ENCODE measurements around the gene ACTN4. TPM values are rescaled to one million over a fixed set of nuclear protein-coding genes. Genes with fewer than 3 reads are reported as not detected.

The ACTN4 gene
- total RNA-seq, 1 experiment from 2014 or later, result 3,297 TPM

GRCh38 chr19:38720559-38721236 lies 73.2 kb downstream of the ACTN4 start:
- no peaks in the 10 kb centered on the region for H3K27me3 ChIP-seq (ENCODE audit: control insufficient read depth, insufficient read depth, low read length)
- H3K4me1 ChIP-seq (ENCODE audit: control insufficient read depth, insufficient read depth, low read length), result peaks cover 76% of the 10 kb centered on the region
- ChIA-PET POLR2A (interaction anchor here (0.9 to 1.0 kb wide), 2 partner anchors 129 to 210 kb away, joined by 3 read pairs; partner anchors contain the start of genes MRPS12 and SARS2), CTCF (interaction anchor here (0.6 to 1.1 kb wide), 2 partner anchors 153 to 225 kb away, joined by 3 to 4 read pairs; no protein-coding TSS in a partner anchor)
- in situ Hi-C loops (cut with HindIII; ENCODE audit: low pct_unique_long_range_greater_than_20kb, low sequenced_read_pairs), result no loop called here
- intact Hi-C loops (cut with micrococcal nuclease; ENCODE audit: unreplicated experiment), result no loop called here
- H3K27ac ChIP-seq (ENCODE audit: low read length), result peak overlapping the region; percentile 74
- H3K36me3 ChIP-seq (ENCODE audit: control insufficient read depth, insufficient read depth, low read length), result peaks cover 78% of the 10 kb centered on the region
- ATAC-seq (no peak), DNase-seq (ENCODE audit: low read depth, low spot score) (no peak)
- H3K4me3 ChIP-seq (ENCODE audit: low read depth in 2 of 2, low read length in 2 of 2), result no peak overlapping the region
- no peaks in the 10 kb centered on the region for H3K9me3 ChIP-seq (ENCODE audit: control insufficient read depth, insufficient read depth, low read depth, low read length)
- TF ChIP-seq SIN3A (IDR thresholded peaks at IDR 0.05; ENCODE audit: borderline replicate concordance, insufficient read depth, low read depth, low read length), result no peak
- peak; percentile 28; the same call in 1 of the 2 replicates for TF ChIP-seq POLR2AphosphoS5 (IDR thresholded peaks at IDR 0.05; ENCODE audit: low read depth, low read length)
- BruUV-seq (replicated peaks), result no TSS peak

DNA sequence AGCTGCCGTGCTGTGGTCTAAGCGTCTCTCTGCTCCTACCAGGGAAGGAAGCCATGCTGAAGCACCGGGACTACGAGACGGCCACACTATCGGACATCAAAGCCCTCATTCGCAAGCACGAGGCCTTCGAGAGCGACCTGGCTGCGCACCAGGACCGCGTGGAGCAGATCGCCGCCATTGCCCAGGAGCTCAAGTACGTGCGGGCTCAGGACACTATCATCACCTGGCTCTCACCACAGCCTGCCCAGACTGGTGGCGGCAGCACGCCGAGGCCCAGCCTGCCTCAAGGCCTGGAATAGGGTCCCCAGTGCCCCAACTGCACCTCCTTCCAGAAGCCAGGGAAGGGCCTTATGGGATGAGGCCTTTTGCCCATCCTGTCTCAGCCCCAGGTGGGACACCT lies 74.0 kb downstream of the ACTN4 start:
- TF ChIP-seq POLR2AphosphoS5 (IDR thresholded peaks at IDR 0.05; ENCODE audit: low read depth, low read length) (peak; percentile 58; the same call in 1 of the 2 replicates), TCF7L2 (IDR thresholded peaks at IDR 0.05; ENCODE audit: low read depth, low read length) (peak; percentile 54), SIN3A (IDR thresholded peaks at IDR 0.05; ENCODE audit: borderline replicate concordance, insufficient read depth, low read depth, low read length) (no peak)
- DNase-seq (ENCODE audit: low read depth, low spot score) (no peak), ATAC-seq (no peak)
- no peaks in the 10 kb centered on the region for H3K9me3 ChIP-seq (ENCODE audit: control insufficient read depth, insufficient read depth, low read depth, low read length)
- intact Hi-C loops (cut with micrococcal nuclease; ENCODE audit: unreplicated experiment), result no loop called here
- H3K4me3 ChIP-seq (ENCODE audit: low read depth in 2 of 2, low read length in 2 of 2), result no peak overlapping the region
- H3K27ac ChIP-seq (ENCODE audit: low read length), result peak overlapping the region; percentile 74
- H3K27me3 ChIP-seq (ENCODE audit: control insufficient read depth, insufficient read depth, low read length), result no peaks in the 10 kb centered on the region
- CTCF ChIA-PET, result interaction anchor here (1.1 kb wide), 1 partner anchor 152 kb away, joined by 4 read pairs; no protein-coding TSS in a partner anchor
- BruUV-seq (replicated peaks), result no TSS peak
- peaks cover 81% of the 10 kb centered on the region for H3K36me3 ChIP-seq (ENCODE audit: control insufficient read depth, insufficient read depth, low read length)
- peaks cover 83% of the 10 kb centered on the region for H3K4me1 ChIP-seq (ENCODE audit: control insufficient read depth, insufficient read depth, low read length)
- in situ Hi-C loops (cut with HindIII; ENCODE audit: low pct_unique_long_range_greater_than_20kb, low sequenced_read_pairs), result no loop called here
- POLR2A ChIA-PET, result interaction anchor here (0.5 kb wide), 1 partner anchor 374 kb away, joined by 7 read pairs; no protein-coding TSS in a partner anchor

DNA sequence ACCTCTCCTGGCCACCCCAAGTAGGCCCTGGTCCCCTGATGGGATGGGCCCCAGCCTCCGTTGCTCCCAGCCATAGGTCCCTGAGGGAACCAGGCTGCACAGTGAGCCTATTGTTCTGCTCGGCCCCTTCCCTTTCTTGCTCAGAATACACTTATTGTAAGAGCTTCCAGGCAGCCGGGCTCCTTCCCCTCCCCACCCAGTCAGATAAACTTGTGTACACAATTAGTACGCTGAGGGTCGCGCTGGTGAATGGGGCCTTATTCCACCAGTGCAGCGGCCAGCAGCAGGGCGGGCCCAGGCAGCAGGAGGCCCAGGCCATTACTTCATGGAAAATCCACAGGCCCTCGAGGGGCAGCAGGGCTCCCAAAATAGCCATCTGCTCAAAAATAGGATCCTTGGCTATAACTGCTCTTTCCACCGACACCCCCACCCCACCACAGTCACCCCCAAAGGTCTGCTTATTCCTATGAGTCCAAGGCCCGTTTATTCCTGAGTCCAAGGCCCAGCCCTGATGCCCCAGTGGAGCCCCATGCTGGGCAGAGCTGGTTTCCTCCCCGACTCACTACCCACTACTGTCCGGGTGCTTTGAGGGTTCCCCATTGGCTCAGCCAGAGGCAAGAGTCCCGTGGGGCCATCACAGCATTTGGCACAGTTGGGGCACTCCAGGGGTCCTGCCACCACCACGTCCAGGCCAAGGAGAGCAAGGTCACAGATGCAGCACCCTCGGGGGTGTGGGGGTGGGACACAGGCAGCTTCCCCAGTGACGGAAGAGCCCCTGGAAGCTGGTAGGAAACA lies 74.7 kb downstream of the ACTN4 start:
- no TSS peak for BruUV-seq (replicated peaks)
- POLR2A ChIA-PET, result interaction anchor here (0.5 to 1.2 kb wide), 4 partner anchors 11 to 1288 kb away, joined by 3 to 7 read pairs (median 4); no protein-coding TSS in a partner anchor
- CTCF ChIA-PET, result interaction anchor here (0.6 to 1.4 kb wide), 2 partner anchors 10 to 85 kb away, joined by 3 to 4 read pairs; no protein-coding TSS in a partner anchor

More for the DNA sequence above, 74.7 kb downstream of the ACTN4 start:
- no peaks in the 10 kb centered on the region for H3K9me3 ChIP-seq (ENCODE audit: control insufficient read depth, insufficient read depth, low read depth, low read length)
- ATAC-seq (peak; percentile 5; the same call in 1 of the 2 replicates), DNase-seq (ENCODE audit: low read depth, low spot score) (no peak)
- TF ChIP-seq SIN3A (IDR thresholded peaks at IDR 0.05; ENCODE audit: borderline replicate concordance, insufficient read depth, low read depth, low read length) (no peak), POLR2AphosphoS5 (IDR thresholded peaks at IDR 0.05; ENCODE audit: low read depth, low read length) (no peak), TCF7L2 (IDR thresholded peaks at IDR 0.05; ENCODE audit: low read depth, low read length) (no peak)
- TF ChIP-seq, protein P1, sequence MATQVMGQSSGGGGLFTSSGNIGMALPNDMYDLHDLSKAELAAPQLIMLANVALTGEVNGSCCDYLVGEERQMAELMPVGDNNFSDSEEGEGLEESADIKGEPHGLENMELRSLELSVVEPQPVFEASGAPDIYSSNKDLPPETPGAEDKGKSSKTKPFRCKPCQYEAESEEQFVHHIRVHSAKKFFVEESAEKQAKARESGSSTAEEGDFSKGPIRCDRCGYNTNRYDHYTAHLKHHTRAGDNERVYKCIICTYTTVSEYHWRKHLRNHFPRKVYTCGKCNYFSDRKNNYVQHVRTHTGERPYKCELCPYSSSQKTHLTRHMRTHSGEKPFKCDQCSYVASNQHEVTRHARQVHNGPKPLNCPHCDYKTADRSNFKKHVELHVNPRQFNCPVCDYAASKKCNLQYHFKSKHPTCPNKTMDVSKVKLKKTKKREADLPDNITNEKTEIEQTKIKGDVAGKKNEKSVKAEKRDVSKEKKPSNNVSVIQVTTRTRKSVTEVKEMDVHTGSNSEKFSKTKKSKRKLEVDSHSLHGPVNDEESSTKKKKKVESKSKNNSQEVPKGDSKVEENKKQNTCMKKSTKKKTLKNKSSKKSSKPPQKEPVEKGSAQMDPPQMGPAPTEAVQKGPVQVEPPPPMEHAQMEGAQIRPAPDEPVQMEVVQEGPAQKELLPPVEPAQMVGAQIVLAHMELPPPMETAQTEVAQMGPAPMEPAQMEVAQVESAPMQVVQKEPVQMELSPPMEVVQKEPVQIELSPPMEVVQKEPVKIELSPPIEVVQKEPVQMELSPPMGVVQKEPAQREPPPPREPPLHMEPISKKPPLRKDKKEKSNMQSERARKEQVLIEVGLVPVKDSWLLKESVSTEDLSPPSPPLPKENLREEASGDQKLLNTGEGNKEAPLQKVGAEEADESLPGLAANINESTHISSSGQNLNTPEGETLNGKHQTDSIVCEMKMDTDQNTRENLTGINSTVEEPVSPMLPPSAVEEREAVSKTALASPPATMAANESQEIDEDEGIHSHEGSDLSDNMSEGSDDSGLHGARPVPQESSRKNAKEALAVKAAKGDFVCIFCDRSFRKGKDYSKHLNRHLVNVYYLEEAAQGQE (IDR thresholded peaks at IDR 0.05; ENCODE audit: insufficient read depth in 1 of 2, low read depth in 2 of 2, low read length in 1 of 2), result no peak
- TF ChIP-seq, protein P2, sequence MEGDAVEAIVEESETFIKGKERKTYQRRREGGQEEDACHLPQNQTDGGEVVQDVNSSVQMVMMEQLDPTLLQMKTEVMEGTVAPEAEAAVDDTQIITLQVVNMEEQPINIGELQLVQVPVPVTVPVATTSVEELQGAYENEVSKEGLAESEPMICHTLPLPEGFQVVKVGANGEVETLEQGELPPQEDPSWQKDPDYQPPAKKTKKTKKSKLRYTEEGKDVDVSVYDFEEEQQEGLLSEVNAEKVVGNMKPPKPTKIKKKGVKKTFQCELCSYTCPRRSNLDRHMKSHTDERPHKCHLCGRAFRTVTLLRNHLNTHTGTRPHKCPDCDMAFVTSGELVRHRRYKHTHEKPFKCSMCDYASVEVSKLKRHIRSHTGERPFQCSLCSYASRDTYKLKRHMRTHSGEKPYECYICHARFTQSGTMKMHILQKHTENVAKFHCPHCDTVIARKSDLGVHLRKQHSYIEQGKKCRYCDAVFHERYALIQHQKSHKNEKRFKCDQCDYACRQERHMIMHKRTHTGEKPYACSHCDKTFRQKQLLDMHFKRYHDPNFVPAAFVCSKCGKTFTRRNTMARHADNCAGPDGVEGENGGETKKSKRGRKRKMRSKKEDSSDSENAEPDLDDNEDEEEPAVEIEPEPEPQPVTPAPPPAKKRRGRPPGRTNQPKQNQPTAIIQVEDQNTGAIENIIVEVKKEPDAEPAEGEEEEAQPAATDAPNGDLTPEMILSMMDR (IDR thresholded peaks at IDR 0.05), result no peak
- peaks cover 90% of the 10 kb centered on the region for H3K4me1 ChIP-seq (ENCODE audit: control insufficient read depth, insufficient read depth, low read length)
- intact Hi-C loops (cut with micrococcal nuclease; ENCODE audit: unreplicated experiment) (no loop called here), in situ Hi-C loops (cut with HindIII; ENCODE audit: low pct_unique_long_range_greater_than_20kb, low sequenced_read_pairs) (no loop called here)
- H3K4me3 ChIP-seq (ENCODE audit: low read depth in 2 of 2, low read length in 2 of 2), result no peak overlapping the region
- H3K27ac ChIP-seq (ENCODE audit: low read length), result peak overlapping the region; percentile 74
- peaks cover 81% of the 10 kb centered on the region for H3K36me3 ChIP-seq (ENCODE audit: control insufficient read depth, insufficient read depth, low read length)
- no peaks in the 10 kb centered on the region for H3K27me3 ChIP-seq (ENCODE audit: control insufficient read depth, insufficient read depth, low read length)

Data from Panc1 (cell line).